GM12892 (cell line): ENCODE data around the gene NEK6.

Source experiments
- POLR2A ChIP-seq: IDR thresholded peaks from 2 replicates; pipeline ENCODE4 v1.6.1; 2011; ENCODE audit warnings: low read depth, low read length, control low read depth
- POLR2AphosphoS5 ChIP-seq: IDR thresholded peaks from 2 replicates; pipeline ENCODE4 v1.6.1; 2011; ENCODE audit warnings: low read depth, low read length, control low read depth

GRCh38 chr9:124398191-124398935 is 140.6 kb downstream of the NEK6 start:
- no peak for TF ChIP-seq POLR2A
- TF ChIP-seq POLR2AphosphoS5: no peak
